Lung (tissue), 12 donors: ENCODE measurements around the gene NXT1. TPM values are rescaled to one million over a fixed set of nuclear protein-coding genes. Genes with fewer than 3 reads are reported as not detected.

Source experiments
- ATAC-seq: fragments of 200-7000 bp; cut with Tn5 transposase; one replicate; pipeline ENCODE4 v1.9.1; 2020; ENCODE audit warnings: moderate number of reproducible peaks; ENCODE audit not compliant: insufficient read depth, low FRiP score
- DNase-seq, 3 donors: peaks; one replicate each; pipeline ENCODE4 v3.0.0-alpha.2; 2013 to 2017
- H3K27ac ChIP-seq, 2 donors: one replicate each; pipeline ENCODE4 v1.5.1; 2013; ENCODE audit warnings: mild to moderate bottlenecking in 2 of 2, moderate library complexity in 2 of 2, control low read depth in 1 of 2, inconsistent platforms in 1 of 2, low read depth in 1 of 2, low read length in 1 of 2
- H3K27me3 ChIP-seq, 3 donors: one replicate each; pipeline ENCODE4 v1.5.1; 2013; ENCODE audit warnings: low read length in 2 of 3; ENCODE audit not compliant: control insufficient read depth in 3 of 3, insufficient read depth in 3 of 3
- H3K36me3 ChIP-seq, 4 donors: one replicate each; pipeline ENCODE4 v1.5.1; 2013; ENCODE audit warnings: low read length in 4 of 4, mild to moderate bottlenecking in 1 of 4, moderate library complexity in 1 of 4; ENCODE audit not compliant: control insufficient read depth in 4 of 4, insufficient read depth in 4 of 4
- H3K4me1 ChIP-seq, 5 donors: one replicate each; pipeline ENCODE4 v1.5.1; 2013; ENCODE audit warnings: low read length in 5 of 5, mild to moderate bottlenecking in 2 of 5, moderate library complexity in 1 of 5; ENCODE audit not compliant: control insufficient read depth in 5 of 5, insufficient read depth in 5 of 5
- H3K4me3 ChIP-seq: one replicate; pipeline ENCODE4 v1.5.1; 2013; ENCODE audit warnings: mild to moderate bottlenecking, control low read depth, moderate library complexity
- H3K9ac ChIP-seq, 2 donors: one replicate each; pipeline ENCODE4 v1.5.1; 2013; ENCODE audit warnings: low read length in 2 of 2, control low read depth in 1 of 2; ENCODE audit not compliant: insufficient read depth in 1 of 2
- H3K9me3 ChIP-seq, 4 donors: one replicate each; pipeline ENCODE4 v1.5.1; 2013; ENCODE audit warnings: low read length in 3 of 4, mild to moderate bottlenecking in 1 of 4, moderate library complexity in 1 of 4; ENCODE audit not compliant: control insufficient read depth in 4 of 4, insufficient read depth in 3 of 4
- CTCF ChIP-seq: IDR thresholded peaks from 2 replicates; pipeline ENCODE4 v1.5.1; 2012; ENCODE audit warnings: mild to moderate bottlenecking; ENCODE audit errors: control extremely low read depth, extremely low read depth
- WGBS, 2 donors: extraction: QIAGEN DNeasy Blood & Tissue Kit; methylation state at CpG; one replicate each; pipeline ENCODE4 v1.1.7; 2013; 5-methylcytosine and 5-hydroxymethylcytosine counted together
- polyA plus RNA-seq, 2 donors: library from polyadenylated mRNA; stranded (reverse); fragments of 200-250 nt; gene quantifications; one replicate each; pipeline ENCODE4 v1.2.1, GENCODE V29; 2013
- total RNA-seq, 2 donors: library from RNA; depleted of rRNA in 1 of 2; stranded (reverse); fragments of >200 nt in 1 of 2; gene quantifications; one replicate each; pipeline ENCODE4 v1.2.1, GENCODE V29; 2014 to 2021
- donor health status: control.
- donor health status: control.
- donor health status: Bipolar disorder and iron deficiency.
- donor health status: healthy.
- donor health status: DM: yes; HTN: yes; CAD: no.

Gene NXT1
- total and polyA plus RNA-seq, 4 donors: 19.1 to 35.9 (median 20.9) TPM

GRCh38 chr20:23327617-23328333 lies 22.8 kb upstream of the NXT1 start:
- H3K4me3 ChIP-seq: no peak overlapping the region
- whole genome bisulfite sequencing, 2 donors: 94 to 96% methylated on average over 15 of the region's 15 CpGs
- no peak for DNase-seq
- H3K4me1 ChIP-seq: no peaks in the 10 kb centered on the region
- H3K36me3 ChIP-seq: no peaks in the 10 kb centered on the region
- H3K27me3 ChIP-seq: no peaks in the 10 kb centered on the region
- H3K27ac ChIP-seq: no peak overlapping the region
- no peak for TF ChIP-seq CTCF
- H3K9me3 ChIP-seq: peaks cover 0 to 4% (median 0%) of the 10 kb centered on the region in 4 donors
- no peak for ATAC-seq
- H3K9ac ChIP-seq: no peak overlapping the region

- Histone ChIP-seq H3K9me3 (peaks cover 0 to 4% (median 0%) of the 10 kb centered on the region in 4 donors), H3K4me1 (peaks cover 0 to 7% (median 0%) of the 10 kb centered on the region in 5 donors), H3K27ac (no peak overlapping the region), H3K4me3 (no peak overlapping the region), H3K27me3 (no peaks in the 10 kb centered on the region), H3K36me3 (no peaks in the 10 kb centered on the region), H3K9ac (no peak overlapping the region)
- no peak for TF ChIP-seq CTCF
- DNase-seq (no peak), ATAC-seq (no peak)
- 80 to 84% methylated on average over 8 of the region's 8 CpGs for WGBS, 2 donors
Measured at GRCh38 chr20:23331450-23332350, 18.9 kb upstream of the NXT1 start.

- ATAC-seq: no peak
- H3K27ac ChIP-seq: no peak overlapping the region
- H3K4me1 ChIP-seq: peaks cover 0 to 7% (median 0%) of the 10 kb centered on the region in 5 donors
- WGBS, 2 donors: 66 to 77% methylated on average over 2 of the region's 2 CpGs
- H3K9me3 ChIP-seq: peaks cover 0 to 4% (median 0%) of the 10 kb centered on the region in 4 donors
- H3K9ac ChIP-seq: no peak overlapping the region
- DNase-seq: no peak
- no peaks in the 10 kb centered on the region for H3K36me3 ChIP-seq
- no peak overlapping the region for H3K4me3 ChIP-seq
- no peaks in the 10 kb centered on the region for H3K27me3 ChIP-seq
- no peak for TF ChIP-seq CTCF
Measured at GRCh38 chr20:23332467-23332866, 18.1 kb upstream of the NXT1 start.
